BJ (cell line): ENCODE data around the gene TFF1. TPM values are rescaled to one million over a fixed set of nuclear protein-coding genes. Genes with fewer than 3 reads are reported as not detected.

Source experiments
- CTCF ChIA-PET: fragments of 350-600 bp; formaldehyde crosslinking; extraction: SDS; loops from one replicate; lab custom pipeline; 2021; ENCODE audit warnings: antibody characterized with exemption, inconsistent platforms; lab: Yijun Ruan, JAX
- POLR2A ChIA-PET: fragments of 300-600 bp; sonication (Branson Sonifier 250); formaldehyde crosslinking; extraction: SDS; loops from one replicate; lab custom pipeline; 2021; ENCODE audit warnings: antibody characterized with exemption; lab: Charles Lee
- DNase-seq: peaks from one replicate; pipeline ENCODE4 v3.0.0-alpha.2; 2011; ENCODE audit warnings: low read depth
- H3K27me3 ChIP-seq: 2 replicates; pipeline ENCODE4 v1.6.0; 2011; ENCODE audit warnings: low read length; ENCODE audit not compliant: control insufficient read depth, insufficient read depth
- H3K36me3 ChIP-seq: 2 replicates; pipeline ENCODE4 v1.5.1; 2011; ENCODE audit warnings: low read length; ENCODE audit not compliant: control insufficient read depth, insufficient read depth
- H3K4me3 ChIP-seq: 2 replicates; pipeline ENCODE4 v1.5.1; 2011; ENCODE audit warnings: low read depth, mild to moderate bottlenecking, control low read depth, low read length
- polyA plus RNA-seq: library from polyadenylated mRNA; depleted of rRNA; stranded (reverse); fragments of >200 nt; gene quantifications from 2 replicates; pipeline ENCODE4 v1.2.3, GENCODE V29; 2011
- TF ChIP-seq, protein P1 (sequence below): IDR thresholded peaks from 2 replicates; pipeline ENCODE4 v1.5.1; 2011; ENCODE audit warnings: low read depth, mild to moderate bottlenecking, control low read depth, inconsistent platforms, low read length, moderate library complexity; ENCODE audit not compliant: insufficient read depth

TFF1 gene
- polyA plus RNA-seq, 1 experiment, result not detected

DNA sequence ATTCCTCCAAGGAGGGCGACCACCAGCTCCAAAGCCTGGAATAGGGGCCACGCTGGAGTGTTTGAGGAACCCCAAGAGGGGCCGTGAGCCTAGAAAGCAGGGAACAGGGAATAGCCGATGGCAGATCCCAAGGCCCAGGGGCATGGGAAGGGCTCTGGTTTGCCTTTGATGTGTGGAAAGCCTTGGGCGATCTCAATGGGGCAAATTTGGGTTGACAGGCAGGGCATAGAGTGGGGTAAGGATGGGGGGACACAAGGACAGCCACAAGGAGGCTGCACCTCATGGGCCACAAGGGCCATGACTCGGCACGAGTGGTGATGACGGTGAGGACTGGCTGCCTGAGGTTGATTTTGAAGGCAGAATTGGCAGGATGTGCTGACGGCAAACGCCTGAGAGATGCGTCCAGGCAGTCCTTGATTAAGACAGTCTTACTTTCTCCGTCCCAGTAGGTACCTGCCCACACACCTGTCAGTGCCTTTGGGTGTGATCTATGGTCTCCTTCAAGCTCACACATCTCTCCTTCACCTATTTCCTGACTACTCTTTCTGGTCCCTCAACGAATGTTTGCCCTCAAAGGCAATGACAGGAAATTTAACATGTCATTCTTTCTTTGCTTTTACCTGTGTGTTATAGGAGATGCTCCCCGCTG, 31.5 kb upstream of the TFF1 start:
- TF ChIP-seq, protein P1, sequence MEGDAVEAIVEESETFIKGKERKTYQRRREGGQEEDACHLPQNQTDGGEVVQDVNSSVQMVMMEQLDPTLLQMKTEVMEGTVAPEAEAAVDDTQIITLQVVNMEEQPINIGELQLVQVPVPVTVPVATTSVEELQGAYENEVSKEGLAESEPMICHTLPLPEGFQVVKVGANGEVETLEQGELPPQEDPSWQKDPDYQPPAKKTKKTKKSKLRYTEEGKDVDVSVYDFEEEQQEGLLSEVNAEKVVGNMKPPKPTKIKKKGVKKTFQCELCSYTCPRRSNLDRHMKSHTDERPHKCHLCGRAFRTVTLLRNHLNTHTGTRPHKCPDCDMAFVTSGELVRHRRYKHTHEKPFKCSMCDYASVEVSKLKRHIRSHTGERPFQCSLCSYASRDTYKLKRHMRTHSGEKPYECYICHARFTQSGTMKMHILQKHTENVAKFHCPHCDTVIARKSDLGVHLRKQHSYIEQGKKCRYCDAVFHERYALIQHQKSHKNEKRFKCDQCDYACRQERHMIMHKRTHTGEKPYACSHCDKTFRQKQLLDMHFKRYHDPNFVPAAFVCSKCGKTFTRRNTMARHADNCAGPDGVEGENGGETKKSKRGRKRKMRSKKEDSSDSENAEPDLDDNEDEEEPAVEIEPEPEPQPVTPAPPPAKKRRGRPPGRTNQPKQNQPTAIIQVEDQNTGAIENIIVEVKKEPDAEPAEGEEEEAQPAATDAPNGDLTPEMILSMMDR, result no peak
- DNase-seq, result no peak
- Histone ChIP-seq H3K36me3 (no peaks in the 10 kb centered on the region), H3K27me3 (no peaks in the 10 kb centered on the region), H3K4me3 (no peak overlapping the region)
- CTCF ChIA-PET, result interaction anchor here (2.2 kb wide), 1 partner anchor 16 kb away, joined by 8 read pairs; no protein-coding TSS in a partner anchor
- POLR2A ChIA-PET, result no interaction called here

DNA sequence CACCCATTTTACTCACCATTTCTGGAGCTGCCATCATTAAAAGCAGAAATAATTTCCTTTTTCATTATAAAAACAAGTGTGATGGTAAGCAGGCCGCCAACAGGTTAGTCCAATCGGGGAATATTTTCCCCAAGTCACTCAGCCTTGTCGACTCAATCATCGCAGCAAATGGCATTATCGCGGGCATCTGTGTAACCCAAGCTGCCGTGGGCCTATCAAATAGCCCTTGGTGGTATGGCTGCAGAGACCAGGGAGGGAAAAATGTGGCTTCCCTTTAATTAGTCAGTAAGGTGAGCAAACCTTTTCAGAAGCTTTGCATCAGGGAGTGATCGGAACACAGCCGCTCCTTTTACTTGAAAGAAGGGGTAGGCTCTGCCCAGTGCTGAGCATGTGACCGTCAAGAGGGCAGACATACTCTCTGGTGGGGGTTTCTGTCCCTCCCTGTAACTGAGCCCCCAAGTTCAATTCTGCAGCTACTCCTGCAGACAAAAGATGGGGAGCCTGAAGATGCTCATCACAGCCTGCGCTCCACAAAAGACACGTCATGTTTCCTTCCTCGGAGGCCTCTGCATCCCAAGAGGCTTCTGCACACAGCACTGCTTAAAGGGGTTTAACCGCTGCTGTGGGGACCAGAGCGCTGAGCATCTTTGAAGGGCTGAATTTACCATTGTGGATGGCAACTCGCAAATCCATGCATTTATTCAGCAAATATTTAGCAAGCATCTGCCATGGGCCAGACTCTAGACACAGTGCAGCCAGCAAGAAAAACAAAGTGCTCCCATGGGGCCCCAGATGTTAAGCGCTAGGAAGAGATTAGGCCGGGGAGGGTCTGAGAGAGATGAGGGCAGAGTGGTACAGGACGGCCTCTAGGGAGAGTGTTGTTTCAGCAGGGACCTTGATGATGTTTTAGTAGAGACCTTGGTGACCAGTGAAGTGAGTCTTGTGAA, 30.7 kb upstream of the TFF1 start:
- Histone ChIP-seq H3K27me3 (no peaks in the 10 kb centered on the region), H3K4me3 (no peak overlapping the region), H3K36me3 (no peaks in the 10 kb centered on the region)
- POLR2A ChIA-PET, result no interaction called here
- CTCF ChIA-PET, result no interaction called here
- TF ChIP-seq, protein P1, result no peak
- DNase-seq, result no peak

DNA sequence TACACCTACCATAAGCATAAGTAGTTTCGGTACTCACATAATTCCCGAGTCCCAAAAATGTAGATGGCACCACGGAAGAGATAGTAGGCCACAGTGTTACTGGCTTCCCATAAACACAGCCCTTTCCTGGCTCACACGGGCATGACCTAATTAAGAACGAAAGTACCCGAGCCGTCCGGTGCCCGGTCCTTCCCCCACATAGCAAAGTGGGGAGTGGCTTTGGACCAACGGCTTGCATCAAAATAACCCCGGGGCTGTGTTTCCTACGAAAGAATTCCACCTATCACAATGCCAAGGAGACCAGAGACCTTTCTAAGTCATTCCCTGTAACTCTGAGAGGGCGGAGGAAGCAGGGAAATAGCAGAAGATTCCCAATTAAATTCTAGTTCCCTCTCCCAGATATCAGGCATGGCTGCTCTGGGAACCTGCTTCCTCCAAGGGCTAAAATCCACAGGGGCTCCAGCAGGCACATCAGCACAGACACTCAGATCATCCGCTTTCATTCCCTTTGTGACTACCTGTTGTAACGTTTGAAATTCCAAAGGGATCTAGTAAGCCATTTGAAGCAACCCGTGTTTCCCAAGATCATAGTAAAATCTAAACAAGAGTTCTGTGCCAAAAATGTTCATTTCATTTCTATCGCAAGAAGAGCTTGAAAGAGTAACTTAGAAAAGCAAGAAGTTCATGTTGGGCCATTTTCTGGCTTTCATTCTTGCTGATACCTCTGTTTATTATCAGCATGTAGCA, 29.7 kb upstream of the TFF1 start, which contains the start of gene TMPRSS3:
TSS of gene TMPRSS3 (minus strand) at position 148 of the 747 bp plus-strand sequence. CDS start 635 bp downstream, outside the sequence.
- DNase-seq, result no peak
- TF ChIP-seq, protein P1, result no peak
- ChIA-PET CTCF (no interaction called here), POLR2A (no interaction called here)
- Histone ChIP-seq H3K36me3 (no peaks in the 10 kb centered on the region), H3K4me3 (no peak within 1 kb of the TSS), H3K27me3 (no peaks in the 10 kb centered on the region)

DNA sequence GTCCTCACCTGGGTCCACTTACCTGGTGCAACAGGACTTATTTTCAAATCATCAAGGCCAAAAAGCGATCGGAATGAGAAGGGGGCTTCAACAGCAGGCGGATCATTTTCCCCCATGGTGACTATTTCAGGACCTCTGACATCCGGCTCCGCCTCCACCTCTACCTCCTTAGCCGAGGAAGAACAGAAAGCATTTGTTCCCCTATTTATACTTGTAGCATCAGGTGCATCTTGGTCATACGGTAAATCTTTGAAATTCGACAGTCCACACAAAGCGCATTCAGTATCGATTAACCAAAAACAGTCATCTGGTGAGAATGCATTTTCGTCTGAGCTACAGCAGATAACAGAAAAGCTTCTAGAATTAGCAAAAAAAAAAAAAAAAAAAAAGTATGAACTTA, 29.0 kb upstream of the TFF1 start:
- CTCF ChIA-PET, result no interaction called here
- Histone ChIP-seq H3K27me3 (no peaks in the 10 kb centered on the region), H3K4me3 (no peak overlapping the region), H3K36me3 (no peaks in the 10 kb centered on the region)
- DNase-seq, result no peak
- TF ChIP-seq, protein P1, result no peak
- POLR2A ChIA-PET, result no interaction called here
